Parathyroid adenoma (tissue), 2 donors: ENCODE data around the gene GGT5.

ENCODE experiments used
- H2AFZ ChIP-seq: fragments of 300-600 bp; sonication (generic); one replicate; pipeline ENCODE4 v1.7.0; 2017; ENCODE audit warnings: antibody characterized with exemption, mild to moderate bottlenecking
- H3K27ac ChIP-seq: fragments of 300-600 bp; sonication (generic); one replicate; pipeline ENCODE4 v1.7.0; 2017
- H3K27me3 ChIP-seq: fragments of 300-600 bp; sonication (generic); one replicate; pipeline ENCODE4 v1.7.0; 2017; ENCODE audit warnings: low read length; ENCODE audit not compliant: control insufficient read depth, insufficient read depth
- H3K36me3 ChIP-seq: fragments of 300-600 bp; sonication (generic); one replicate; pipeline ENCODE4 v1.7.0; 2017; ENCODE audit warnings: low read length; ENCODE audit not compliant: control insufficient read depth, insufficient read depth
- H3K4me1 ChIP-seq: fragments of 300-600 bp; sonication (generic); one replicate; pipeline ENCODE4 v1.7.0; 2017; ENCODE audit warnings: control low read depth
- H3K4me2 ChIP-seq: fragments of 300-600 bp; sonication (generic); one replicate; pipeline ENCODE4 v1.7.0; 2017; ENCODE audit warnings: low read length
- H3K4me3 ChIP-seq: fragments of 300-600 bp; sonication (generic); one replicate; pipeline ENCODE4 v1.7.0; 2017; ENCODE audit warnings: low read depth, low read length
- H3K79me2 ChIP-seq: fragments of 300-600 bp; sonication (generic); one replicate; pipeline ENCODE4 v1.7.0; 2017; ENCODE audit warnings: control low read depth
- H3K9ac ChIP-seq: fragments of 300-600 bp; sonication (generic); one replicate; pipeline ENCODE4 v1.7.0; 2017; ENCODE audit warnings: mild to moderate bottlenecking
- H3K9me3 ChIP-seq: fragments of 300-600 bp; sonication (generic); one replicate; pipeline ENCODE4 v1.7.0; 2017; ENCODE audit warnings: low read length; ENCODE audit not compliant: control insufficient read depth
- TF ChIP-seq, protein P1 (sequence below): fragments of 300-600 bp; sonication (generic); IDR thresholded peaks from one replicate; pipeline ENCODE4 v1.7.0; 2017; ENCODE audit warnings: antibody characterized with exemption, mild to moderate bottlenecking
- donor health status: primary hyperparathyroidism.

GGT5 gene

DNA sequence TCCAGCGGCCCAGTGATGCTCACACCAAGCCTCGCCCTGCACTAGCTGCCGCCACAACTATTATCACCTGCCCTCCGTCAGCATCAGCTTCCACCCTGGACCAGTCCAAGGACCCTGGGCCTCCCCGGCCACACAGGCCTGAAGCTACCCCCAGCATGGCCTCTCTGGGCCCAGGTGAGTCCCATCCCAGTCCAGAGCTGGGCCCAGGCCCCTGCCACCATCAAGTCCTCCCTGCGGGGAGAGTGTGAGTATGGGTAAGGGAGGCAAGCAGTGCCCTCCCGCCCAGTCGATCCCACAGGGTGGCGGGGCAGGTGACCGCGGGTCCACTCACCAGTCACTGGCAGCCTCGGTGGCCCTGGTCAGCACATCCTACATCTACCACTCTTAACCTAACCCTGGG lies 73.1 kb downstream of the GGT5 start:
- Histone ChIP-seq H2AFZ (no peak overlapping the region), H3K4me2 (no peak overlapping the region), H3K27ac (no peak overlapping the region), H3K4me1 (no peaks in the 10 kb centered on the region), H3K4me3 (no peak overlapping the region), H3K79me2 (no peaks in the 10 kb centered on the region), H3K36me3 (no peaks in the 10 kb centered on the region), H3K27me3 (no peaks in the 10 kb centered on the region), H3K9ac (no peak overlapping the region), H3K9me3 (no peaks in the 10 kb centered on the region)
- TF ChIP-seq, protein P1, sequence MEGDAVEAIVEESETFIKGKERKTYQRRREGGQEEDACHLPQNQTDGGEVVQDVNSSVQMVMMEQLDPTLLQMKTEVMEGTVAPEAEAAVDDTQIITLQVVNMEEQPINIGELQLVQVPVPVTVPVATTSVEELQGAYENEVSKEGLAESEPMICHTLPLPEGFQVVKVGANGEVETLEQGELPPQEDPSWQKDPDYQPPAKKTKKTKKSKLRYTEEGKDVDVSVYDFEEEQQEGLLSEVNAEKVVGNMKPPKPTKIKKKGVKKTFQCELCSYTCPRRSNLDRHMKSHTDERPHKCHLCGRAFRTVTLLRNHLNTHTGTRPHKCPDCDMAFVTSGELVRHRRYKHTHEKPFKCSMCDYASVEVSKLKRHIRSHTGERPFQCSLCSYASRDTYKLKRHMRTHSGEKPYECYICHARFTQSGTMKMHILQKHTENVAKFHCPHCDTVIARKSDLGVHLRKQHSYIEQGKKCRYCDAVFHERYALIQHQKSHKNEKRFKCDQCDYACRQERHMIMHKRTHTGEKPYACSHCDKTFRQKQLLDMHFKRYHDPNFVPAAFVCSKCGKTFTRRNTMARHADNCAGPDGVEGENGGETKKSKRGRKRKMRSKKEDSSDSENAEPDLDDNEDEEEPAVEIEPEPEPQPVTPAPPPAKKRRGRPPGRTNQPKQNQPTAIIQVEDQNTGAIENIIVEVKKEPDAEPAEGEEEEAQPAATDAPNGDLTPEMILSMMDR: no peak

DNA sequence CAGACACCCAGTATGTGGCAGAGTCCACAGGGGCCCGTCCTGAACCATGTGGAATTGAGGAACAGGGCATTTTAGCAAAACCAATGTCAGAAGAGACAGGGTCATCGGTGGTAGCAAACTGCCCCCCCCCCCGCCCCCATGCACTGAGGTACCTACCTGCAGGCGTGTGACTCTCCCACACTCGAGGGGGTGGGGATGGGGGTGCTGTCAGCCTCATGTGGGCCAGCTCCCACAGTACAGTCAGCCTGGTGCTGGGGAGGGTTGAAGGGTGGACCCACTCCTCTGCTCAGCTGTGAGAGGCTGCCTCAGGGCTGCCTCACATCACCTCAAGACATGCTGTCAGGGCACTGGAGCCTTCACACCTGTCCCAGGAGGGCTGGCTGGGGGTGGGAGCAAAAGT lies 74.2 kb downstream of the GGT5 start:
- Histone ChIP-seq H2AFZ (no peak overlapping the region), H3K79me2 (no peaks in the 10 kb centered on the region), H3K4me3 (no peak overlapping the region), H3K4me1 (no peaks in the 10 kb centered on the region), H3K27ac (no peak overlapping the region), H3K9ac (no peak overlapping the region), H3K27me3 (no peaks in the 10 kb centered on the region), H3K4me2 (no peak overlapping the region), H3K9me3 (no peaks in the 10 kb centered on the region), H3K36me3 (no peaks in the 10 kb centered on the region)
- TF ChIP-seq, protein P1: no peak

DNA sequence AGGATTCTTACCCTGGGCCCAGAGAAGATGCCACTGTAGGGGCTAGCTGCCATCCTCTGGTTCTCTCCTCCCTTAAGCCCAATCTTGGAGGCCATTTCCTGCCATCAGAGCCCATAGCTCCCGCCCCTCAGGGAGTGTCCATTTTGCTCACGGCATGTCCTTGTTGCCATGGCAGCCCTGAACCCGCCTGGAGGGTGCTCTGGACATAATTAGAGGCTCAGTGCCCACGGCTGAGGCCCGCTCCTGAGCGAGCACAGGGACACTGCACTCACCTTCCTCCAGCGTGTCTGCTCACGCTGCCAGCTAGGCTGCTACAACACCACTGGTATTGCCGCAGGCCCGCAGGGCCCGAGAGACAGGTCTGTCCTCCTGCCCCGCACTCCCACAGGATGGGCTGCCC lies 74.7 kb downstream of the GGT5 start:
- TF ChIP-seq, protein P1: no peak
- no peak overlapping the region for H3K4me2 ChIP-seq
- no peaks in the 10 kb centered on the region for H3K9me3 ChIP-seq
- no peak overlapping the region for H2AFZ ChIP-seq
- no peaks in the 10 kb centered on the region for H3K4me1 ChIP-seq
- H3K36me3 ChIP-seq: no peaks in the 10 kb centered on the region
- H3K4me3 ChIP-seq: no peak overlapping the region
- no peaks in the 10 kb centered on the region for H3K79me2 ChIP-seq
- no peak overlapping the region for H3K9ac ChIP-seq
- H3K27me3 ChIP-seq: no peaks in the 10 kb centered on the region
- no peak overlapping the region for H3K27ac ChIP-seq
